Liver (tissue), 3 donors: ENCODE measurements around the gene ZNF488.

Source experiments
- EGR1 ChIP-seq, 2 donors: IDR thresholded peaks; 2 replicates each; pipeline ENCODE4 v1.6.1; 2016 to 2018; ENCODE audit warnings: antibody characterized with exemption in 2 of 2, low read depth in 2 of 2
- FOXA2 ChIP-seq: IDR thresholded peaks from 2 replicates; pipeline ENCODE4 v1.6.1; 2016; ENCODE audit warnings: antibody characterized with exemption
- JUND ChIP-seq, 2 donors: IDR thresholded peaks; 2 replicates each; pipeline ENCODE4 v1.6.1; 2016; ENCODE audit warnings: antibody characterized with exemption in 2 of 2
- RXRA ChIP-seq, 2 donors: IDR thresholded peaks; 2 replicates each; pipeline ENCODE4 v1.6.1; 2017 to 2018; ENCODE audit warnings: antibody characterized with exemption in 2 of 2, mild to moderate bottlenecking in 1 of 2
- TAF1 ChIP-seq: conservative IDR thresholded peaks from 2 replicates; pipeline ENCODE4 v1.6.1; 2016; ENCODE audit warnings: antibody characterized with exemption, mild to moderate bottlenecking
- ZBTB33 ChIP-seq: IDR thresholded peaks from 2 replicates; pipeline ENCODE4 v1.6.1; 2016; ENCODE audit warnings: antibody characterized with exemption
- TF ChIP-seq, protein P1 (sequence below): fragments of 150-350 bp; IDR thresholded peaks from 2 replicates; pipeline ENCODE4 v1.5.1; 2017; ENCODE audit warnings: improper control_type of control experiment, low read depth, low read length; ENCODE audit not compliant: missing input control
- TF ChIP-seq, protein P2 (sequence below): IDR thresholded peaks from 2 replicates; pipeline ENCODE4 v1.6.1; 2016; ENCODE audit warnings: antibody characterized with exemption
- TF ChIP-seq, protein P3 (sequence below): IDR thresholded peaks from 2 replicates; pipeline ENCODE4 v1.6.1; 2016; ENCODE audit warnings: antibody characterized with exemption, mild to moderate bottlenecking
- donor health status: healthy.
- donor health status: healthy.

GRCh38 chr10:47412869-47413268 lies 28.8 kb upstream of the ZNF488 start:
- TF ChIP-seq, protein P1, sequence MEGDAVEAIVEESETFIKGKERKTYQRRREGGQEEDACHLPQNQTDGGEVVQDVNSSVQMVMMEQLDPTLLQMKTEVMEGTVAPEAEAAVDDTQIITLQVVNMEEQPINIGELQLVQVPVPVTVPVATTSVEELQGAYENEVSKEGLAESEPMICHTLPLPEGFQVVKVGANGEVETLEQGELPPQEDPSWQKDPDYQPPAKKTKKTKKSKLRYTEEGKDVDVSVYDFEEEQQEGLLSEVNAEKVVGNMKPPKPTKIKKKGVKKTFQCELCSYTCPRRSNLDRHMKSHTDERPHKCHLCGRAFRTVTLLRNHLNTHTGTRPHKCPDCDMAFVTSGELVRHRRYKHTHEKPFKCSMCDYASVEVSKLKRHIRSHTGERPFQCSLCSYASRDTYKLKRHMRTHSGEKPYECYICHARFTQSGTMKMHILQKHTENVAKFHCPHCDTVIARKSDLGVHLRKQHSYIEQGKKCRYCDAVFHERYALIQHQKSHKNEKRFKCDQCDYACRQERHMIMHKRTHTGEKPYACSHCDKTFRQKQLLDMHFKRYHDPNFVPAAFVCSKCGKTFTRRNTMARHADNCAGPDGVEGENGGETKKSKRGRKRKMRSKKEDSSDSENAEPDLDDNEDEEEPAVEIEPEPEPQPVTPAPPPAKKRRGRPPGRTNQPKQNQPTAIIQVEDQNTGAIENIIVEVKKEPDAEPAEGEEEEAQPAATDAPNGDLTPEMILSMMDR: no peak
- TF ChIP-seq ZBTB33 (no peak), FOXA2 (no peak), JUND (IDR thresholded peaks at IDR 0.05) (no peak), EGR1 (IDR thresholded peaks at IDR 0.05; ENCODE audit: low read depth in 2 of 2) (no peak), RXRA (IDR thresholded peaks at IDR 0.05) (no peak), TAF1 (no peak)
- TF ChIP-seq, protein P2, sequence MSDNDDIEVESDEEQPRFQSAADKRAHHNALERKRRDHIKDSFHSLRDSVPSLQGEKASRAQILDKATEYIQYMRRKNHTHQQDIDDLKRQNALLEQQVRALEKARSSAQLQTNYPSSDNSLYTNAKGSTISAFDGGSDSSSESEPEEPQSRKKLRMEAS: no peak
- TF ChIP-seq, protein P3, sequence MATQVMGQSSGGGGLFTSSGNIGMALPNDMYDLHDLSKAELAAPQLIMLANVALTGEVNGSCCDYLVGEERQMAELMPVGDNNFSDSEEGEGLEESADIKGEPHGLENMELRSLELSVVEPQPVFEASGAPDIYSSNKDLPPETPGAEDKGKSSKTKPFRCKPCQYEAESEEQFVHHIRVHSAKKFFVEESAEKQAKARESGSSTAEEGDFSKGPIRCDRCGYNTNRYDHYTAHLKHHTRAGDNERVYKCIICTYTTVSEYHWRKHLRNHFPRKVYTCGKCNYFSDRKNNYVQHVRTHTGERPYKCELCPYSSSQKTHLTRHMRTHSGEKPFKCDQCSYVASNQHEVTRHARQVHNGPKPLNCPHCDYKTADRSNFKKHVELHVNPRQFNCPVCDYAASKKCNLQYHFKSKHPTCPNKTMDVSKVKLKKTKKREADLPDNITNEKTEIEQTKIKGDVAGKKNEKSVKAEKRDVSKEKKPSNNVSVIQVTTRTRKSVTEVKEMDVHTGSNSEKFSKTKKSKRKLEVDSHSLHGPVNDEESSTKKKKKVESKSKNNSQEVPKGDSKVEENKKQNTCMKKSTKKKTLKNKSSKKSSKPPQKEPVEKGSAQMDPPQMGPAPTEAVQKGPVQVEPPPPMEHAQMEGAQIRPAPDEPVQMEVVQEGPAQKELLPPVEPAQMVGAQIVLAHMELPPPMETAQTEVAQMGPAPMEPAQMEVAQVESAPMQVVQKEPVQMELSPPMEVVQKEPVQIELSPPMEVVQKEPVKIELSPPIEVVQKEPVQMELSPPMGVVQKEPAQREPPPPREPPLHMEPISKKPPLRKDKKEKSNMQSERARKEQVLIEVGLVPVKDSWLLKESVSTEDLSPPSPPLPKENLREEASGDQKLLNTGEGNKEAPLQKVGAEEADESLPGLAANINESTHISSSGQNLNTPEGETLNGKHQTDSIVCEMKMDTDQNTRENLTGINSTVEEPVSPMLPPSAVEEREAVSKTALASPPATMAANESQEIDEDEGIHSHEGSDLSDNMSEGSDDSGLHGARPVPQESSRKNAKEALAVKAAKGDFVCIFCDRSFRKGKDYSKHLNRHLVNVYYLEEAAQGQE: no peak
